Measurements from ENCODE around the gene SASH3. TPM values are rescaled to one million over a fixed set of nuclear protein-coding genes. Genes with fewer than 3 reads are reported as not detected.
"Not testable (repeated sequence)": the region's sequence is repeated elsewhere in the genome, so short reads cannot be mapped to it uniquely, and the experiment has no call there.

SASH3 gene
- 8.6 TPM for total RNA-seq

GRCh38 chrX:129779747-129780146, at the start of gene SASH3:
TSS of gene SASH3 (plus strand) at chrX:129779949. CDS start at chrX:129780098, 149 bp downstream.
- ATAC-seq, result peak; percentile 56
- intact Hi-C loops (cut with DNase I), result no loop called here
- DNase-seq (ENCODE audit: low spot score), result peak; percentile 66

GRCh38 chrX:129731228-129731627, 48.5 kb upstream of the SASH3 start:
- intact Hi-C loops (cut with DNase I), result loop anchor here (10.0 kb wide), 1 partner anchor 126 kb away; no protein-coding TSS in a partner anchor

GRCh38 chrX:129732857-129733256, 46.9 kb upstream of the SASH3 start:
- no peak for ATAC-seq
- DNase-seq (ENCODE audit: low spot score), result no peak
- intact Hi-C loops (cut with DNase I), result loop anchor here (10.0 kb wide), 1 partner anchor 128 kb away; no protein-coding TSS in a partner anchor

More at GRCh38 chrX:129731228-129731627, 48.5 kb upstream of the SASH3 start:
- no peak for DNase-seq (ENCODE audit: low spot score)
- ATAC-seq, result no peak

GRCh38 chrX:129733335-129733734, 46.4 kb upstream of the SASH3 start:
- intact Hi-C loops (cut with DNase I), result loop anchor here (10.0 kb wide), 1 partner anchor 129 kb away; no protein-coding TSS in a partner anchor
- no peak for ATAC-seq
- no peak for DNase-seq (ENCODE audit: low spot score)

- DNase-seq (ENCODE audit: low spot score), result no peak
- intact Hi-C loops (cut with DNase I), result loop anchor here (10.0 kb wide), 1 partner anchor 132 kb away; no protein-coding TSS in a partner anchor
- ATAC-seq, result no peak
Measured at GRCh38 chrX:129736491-129736890, 43.3 kb upstream of the SASH3 start.

GRCh38 chrX:129737916-129738315, 41.8 kb upstream of the SASH3 start:
- intact Hi-C loops (cut with DNase I), result loop anchor here (10.0 kb wide), 1 partner anchor 133 kb away; no protein-coding TSS in a partner anchor
- peak; percentile 69 for ATAC-seq
- DNase-seq (ENCODE audit: low spot score), result no peak

- intact Hi-C loops (cut with DNase I), result loop anchor here (10.0 kb wide), 1 partner anchor 134 kb away; no protein-coding TSS in a partner anchor
- ATAC-seq, result peak; percentile 86
- DNase-seq (ENCODE audit: low spot score), result peak; percentile 62
Measured at GRCh38 chrX:129738466-129739308, 41.1 kb upstream of the SASH3 start, which contains the start of gene XPNPEP2. TSS of gene XPNPEP2 (plus strand) at chrX:129738979. CDS start at chrX:129739214, 235 bp downstream.

- no peak for DNase-seq (ENCODE audit: low spot score)
- ATAC-seq, result peak; percentile 65
- intact Hi-C loops (cut with DNase I), result loop anchor here (10.0 kb wide), 1 partner anchor 135 kb away; no protein-coding TSS in a partner anchor
Measured at GRCh38 chrX:129739578-129739977, 40.2 kb upstream of the SASH3 start.

- no peak for ATAC-seq
Measured at GRCh38 chrX:129741880-129742758, 37.6 kb upstream of the SASH3 start.

GRCh38 chrX:129742759-129743152, 37.0 kb upstream of the SASH3 start:
- ATAC-seq; intact Hi-C loops (cut with DNase I); DNase-seq (ENCODE audit: low spot score): not testable (repeated sequence)

More at GRCh38 chrX:129741880-129742758, 37.6 kb upstream of the SASH3 start:
- intact Hi-C loops (cut with DNase I), result no loop called here
- DNase-seq (ENCODE audit: low spot score), result no peak

GRCh38 chrX:129743821-129744220, 35.9 kb upstream of the SASH3 start:
- intact Hi-C loops (cut with DNase I), result loop anchor here (1.0 kb wide), 1 partner anchor 50 kb away; no protein-coding TSS in a partner anchor
- no peak for ATAC-seq
- no peak for DNase-seq (ENCODE audit: low spot score)

- intact Hi-C loops (cut with DNase I), result loop anchor here (1.0 kb wide), 1 partner anchor 49 kb away; no protein-coding TSS in a partner anchor
- DNase-seq (ENCODE audit: low spot score), result no peak
- ATAC-seq, result no peak
Measured at GRCh38 chrX:129744861-129745321, 34.9 kb upstream of the SASH3 start.

- ATAC-seq, result no peak
- DNase-seq (ENCODE audit: low spot score), result no peak
- intact Hi-C loops (cut with DNase I), result no loop called here
Measured at GRCh38 chrX:129746557-129747470, 32.9 kb upstream of the SASH3 start.

- ATAC-seq (no peak), DNase-seq (ENCODE audit: low spot score) (no peak)
- intact Hi-C loops (cut with DNase I), result no loop called here
Measured at GRCh38 chrX:129747533-129747932, 32.2 kb upstream of the SASH3 start.

GRCh38 chrX:129748305-129748704, 31.4 kb upstream of the SASH3 start:
- DNase-seq (ENCODE audit: low spot score) (no peak), ATAC-seq (peak; percentile 95)
- intact Hi-C loops (cut with DNase I), result no loop called here

- no peak for ATAC-seq
- no peak for DNase-seq (ENCODE audit: low spot score)
- intact Hi-C loops (cut with DNase I), result no loop called here
Measured at GRCh38 chrX:129749069-129749468, 30.7 kb upstream of the SASH3 start.

- intact Hi-C loops (cut with DNase I), result no loop called here
- DNase-seq (ENCODE audit: low spot score) (no peak), ATAC-seq (no peak)
Measured at GRCh38 chrX:129750971-129751370, 28.8 kb upstream of the SASH3 start.
